Sigmoid colon (tissue), 7 donors: Measurements from ENCODE around the gene PADI1. TPM values are rescaled to one million over a fixed set of nuclear protein-coding genes. Genes with fewer than 3 reads are reported as not detected.

ENCODE experiments used
- DNase-seq: peaks from one replicate; pipeline ENCODE4 v3.0.0-alpha.2; 2019
- H3K27ac ChIP-seq, 4 donors: fragments of 200-600 bp; sonication (generic); one replicate each; pipeline ENCODE4 v1.5.1; 2016 to 2019; ENCODE audit warnings: mild to moderate bottlenecking in 1 of 4
- H3K27me3 ChIP-seq, 3 donors: fragments of 200-600 bp; sonication (generic); one replicate each; pipeline ENCODE4 v1.5.1; 2019; ENCODE audit warnings: mild to moderate bottlenecking in 1 of 3
- H3K36me3 ChIP-seq, 4 donors: fragments of 200-600 bp; sonication (generic); one replicate each; pipeline ENCODE4 v1.5.1; 2016 to 2019
- H3K4me1 ChIP-seq, 4 donors: fragments of 200-600 bp; sonication (generic); one replicate each; pipeline ENCODE4 v1.5.1; 2017 to 2019
- H3K4me3 ChIP-seq, 4 donors: fragments of 200-600 bp; sonication (generic); one replicate each; pipeline ENCODE4 v1.5.1; 2017 to 2019; ENCODE audit warnings: mild to moderate bottlenecking in 2 of 4, moderate library complexity in 1 of 4
- H3K9me3 ChIP-seq, 4 donors: fragments of 200-600 bp in 3 of 4; sonication (generic) in 3 of 4; one replicate each; pipeline versions ENCODE4 v1.5.1 to v1.6.1; 2013 to 2019
- EP300 ChIP-seq, 4 donors: sonication (generic); formaldehyde crosslinking; IDR thresholded peaks; one replicate each; pipeline ENCODE4 v1.6.1; 2017; ENCODE audit warnings: antibody characterized with exemption in 4 of 4
- POLR2A ChIP-seq, 2 donors: fragments of 450-650 bp; IDR thresholded peaks; one replicate each; pipeline ENCODE4 v1.6.1; 2016; ENCODE audit warnings: antibody characterized with exemption in 2 of 2, mild to moderate bottlenecking in 2 of 2, moderate library complexity in 2 of 2
- POLR2AphosphoS5 ChIP-seq, 4 donors: sonication (generic); formaldehyde crosslinking; IDR thresholded peaks; one replicate each; pipeline ENCODE4 v1.6.1; 2017; ENCODE audit warnings: antibody characterized with exemption in 4 of 4
- WGBS, 2 donors: extraction: QIAGEN DNeasy Blood & Tissue Kit; methylation state at CpG; one replicate each; pipeline ENCODE4 v1.1.7; 2013; 5-methylcytosine and 5-hydroxymethylcytosine counted together
- intact Hi-C: fragments of 100-400 bp; cut with DNase I; formaldehyde crosslinking; loops from one replicate; pipeline ENCODE4 v1.15.1; 2023
- polyA plus RNA-seq, 3 donors: library from polyadenylated mRNA; stranded (reverse); fragments of 200-250 nt; gene quantifications; one replicate each; pipeline ENCODE4 v1.2.3, GENCODE V29; 2013
- small RNA-seq, 3 donors: library from RNA; depleted of rRNA; stranded (forward); fragments of <200 nt; gene quantifications; one replicate each; pipeline ENCODE3, GENCODE V24; 2016
- total RNA-seq, 4 donors: library from RNA; depleted of rRNA; stranded (reverse); fragments of >200 nt; gene quantifications; one replicate each; pipeline ENCODE4 v1.1.0, GENCODE V29; 2016
- TF ChIP-seq, protein P1 (sequence below), 4 experiments: fragments of 450-650 bp in 3 of 4; fragments of 200-600 bp in 1 of 4; IDR thresholded peaks; one replicate each; pipeline ENCODE4 v1.5.1; 2016 to 2019; ENCODE audit warnings: antibody characterized with exemption in 4 of 4, mild to moderate bottlenecking in 3 of 4, moderate library complexity in 2 of 4
- donor health status: healthy with polysubstance abuse.
- donor health status: Bipolar disorder and iron deficiency.
- donor health status: healthy.

Gene PADI1
- total and polyA plus RNA-seq, 7 donors, result under 0.01 to 0.92 (median 0.63) TPM; not detected in 4

DNA sequence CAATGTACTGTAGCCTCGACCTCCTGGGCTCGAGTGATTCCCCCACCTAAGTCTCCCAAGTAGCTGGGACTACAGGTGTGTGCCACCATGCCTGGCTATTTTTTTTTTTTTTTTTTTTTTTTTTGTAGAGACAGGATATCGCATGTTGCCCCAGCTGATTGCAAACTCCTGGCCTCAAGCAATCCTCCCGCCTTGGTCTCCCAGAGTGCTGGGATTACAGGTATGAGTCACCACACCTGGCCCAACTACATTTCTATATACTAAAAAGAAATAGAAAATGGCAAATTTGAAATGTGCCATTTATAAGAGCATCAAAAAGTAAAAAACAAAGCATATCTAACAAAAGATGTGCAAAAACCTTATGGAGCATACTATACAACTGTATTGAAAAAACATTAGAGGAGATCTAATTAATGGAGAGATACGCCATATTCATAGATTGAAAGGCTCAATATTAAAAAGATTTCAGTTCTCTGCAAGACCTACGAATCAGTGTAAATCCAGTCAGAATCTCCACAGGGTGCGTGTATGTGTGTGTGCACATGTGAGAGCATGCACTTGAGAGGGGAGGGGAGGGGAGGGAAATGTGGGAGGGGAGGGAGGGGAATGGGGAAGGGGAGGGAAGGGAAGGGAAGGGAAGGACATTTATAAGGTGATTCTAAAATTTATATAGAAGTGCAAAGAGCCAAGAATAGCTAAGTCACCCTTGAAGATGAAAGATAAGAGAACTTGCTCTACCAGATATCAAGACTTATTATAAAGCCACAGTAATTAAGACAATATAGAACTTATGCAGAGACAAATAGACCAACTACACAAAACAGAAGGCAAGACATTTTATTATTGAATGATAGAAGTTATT lies 87.6 kb downstream of the PADI1 start:
- peaks cover 0 to 25% (median 4%) of the 10 kb centered on the region in 3 donors for H3K27me3 ChIP-seq
- H3K4me3 ChIP-seq, result no peak overlapping the region
- no peak for TF ChIP-seq POLR2A (IDR thresholded peaks at IDR 0.05)
- no peak for TF ChIP-seq EP300 (IDR thresholded peaks at IDR 0.05)
- no peak for TF ChIP-seq POLR2AphosphoS5 (IDR thresholded peaks at IDR 0.05)
- TF ChIP-seq, protein P1, sequence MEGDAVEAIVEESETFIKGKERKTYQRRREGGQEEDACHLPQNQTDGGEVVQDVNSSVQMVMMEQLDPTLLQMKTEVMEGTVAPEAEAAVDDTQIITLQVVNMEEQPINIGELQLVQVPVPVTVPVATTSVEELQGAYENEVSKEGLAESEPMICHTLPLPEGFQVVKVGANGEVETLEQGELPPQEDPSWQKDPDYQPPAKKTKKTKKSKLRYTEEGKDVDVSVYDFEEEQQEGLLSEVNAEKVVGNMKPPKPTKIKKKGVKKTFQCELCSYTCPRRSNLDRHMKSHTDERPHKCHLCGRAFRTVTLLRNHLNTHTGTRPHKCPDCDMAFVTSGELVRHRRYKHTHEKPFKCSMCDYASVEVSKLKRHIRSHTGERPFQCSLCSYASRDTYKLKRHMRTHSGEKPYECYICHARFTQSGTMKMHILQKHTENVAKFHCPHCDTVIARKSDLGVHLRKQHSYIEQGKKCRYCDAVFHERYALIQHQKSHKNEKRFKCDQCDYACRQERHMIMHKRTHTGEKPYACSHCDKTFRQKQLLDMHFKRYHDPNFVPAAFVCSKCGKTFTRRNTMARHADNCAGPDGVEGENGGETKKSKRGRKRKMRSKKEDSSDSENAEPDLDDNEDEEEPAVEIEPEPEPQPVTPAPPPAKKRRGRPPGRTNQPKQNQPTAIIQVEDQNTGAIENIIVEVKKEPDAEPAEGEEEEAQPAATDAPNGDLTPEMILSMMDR (IDR thresholded peaks at IDR 0.05), result no peak
- DNase-seq, result no peak
- 38 to 67% methylated on average over 7 of the region's 7 CpGs for WGBS, 2 donors
- H3K4me1 ChIP-seq, result no peaks in the 10 kb centered on the region
- no peak overlapping the region for H3K27ac ChIP-seq
- H3K9me3 ChIP-seq, result no peaks in the 10 kb centered on the region
- intact Hi-C loops, result no loop called here
- H3K36me3 ChIP-seq, result no peaks in the 10 kb centered on the region

DNA sequence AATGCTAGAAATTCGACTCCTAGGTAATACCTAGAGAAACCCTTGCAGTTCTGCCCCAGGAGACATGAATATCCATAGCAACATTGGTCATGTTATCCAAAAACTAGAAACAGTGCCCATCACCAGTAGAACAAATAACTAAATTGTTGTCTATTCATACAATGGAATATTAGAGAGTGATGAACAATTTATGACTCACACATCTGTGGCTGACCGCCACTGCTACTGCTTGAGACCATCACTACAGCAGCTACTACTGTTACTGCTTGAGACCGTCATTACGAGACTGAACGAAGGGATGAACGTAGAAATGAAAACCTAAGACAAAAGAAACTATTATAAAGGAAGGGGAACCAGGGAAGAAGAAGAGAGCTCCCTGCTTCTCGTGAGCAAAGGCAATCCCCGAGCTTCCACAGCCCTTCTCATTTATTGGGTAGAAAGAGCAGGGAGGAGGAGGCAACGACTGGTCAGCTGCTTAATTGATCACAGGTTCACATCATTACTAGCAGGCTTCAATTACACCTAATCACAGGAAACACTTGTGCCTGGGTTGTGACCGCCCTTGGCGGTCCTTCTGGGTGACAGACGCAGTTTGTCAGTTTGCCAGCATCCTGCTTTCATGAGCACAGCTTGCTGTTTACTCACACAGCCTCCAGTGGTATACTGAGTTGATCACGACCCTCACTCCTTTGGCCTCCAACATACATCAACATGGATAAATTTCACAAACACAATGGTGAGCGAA lies 88.9 kb downstream of the PADI1 start:
- no peaks in the 10 kb centered on the region for H3K4me1 ChIP-seq
- DNase-seq, result no peak
- H3K27ac ChIP-seq, result no peak overlapping the region
- WGBS, 2 donors, result 52 to 56% methylated on average over 14 of the region's 14 CpGs
- H3K4me3 ChIP-seq, result no peak overlapping the region
- H3K36me3 ChIP-seq, result no peaks in the 10 kb centered on the region
- H3K27me3 ChIP-seq, result peaks cover 0 to 17% (median 0%) of the 10 kb centered on the region in 3 donors
- TF ChIP-seq, protein P1 (IDR thresholded peaks at IDR 0.05), result no peak
- TF ChIP-seq POLR2AphosphoS5 (IDR thresholded peaks at IDR 0.05), result no peak
- no peak for TF ChIP-seq EP300 (IDR thresholded peaks at IDR 0.05)
- no peak for TF ChIP-seq POLR2A (IDR thresholded peaks at IDR 0.05)
- intact Hi-C loops, result no loop called here
- no peaks in the 10 kb centered on the region for H3K9me3 ChIP-seq

DNA sequence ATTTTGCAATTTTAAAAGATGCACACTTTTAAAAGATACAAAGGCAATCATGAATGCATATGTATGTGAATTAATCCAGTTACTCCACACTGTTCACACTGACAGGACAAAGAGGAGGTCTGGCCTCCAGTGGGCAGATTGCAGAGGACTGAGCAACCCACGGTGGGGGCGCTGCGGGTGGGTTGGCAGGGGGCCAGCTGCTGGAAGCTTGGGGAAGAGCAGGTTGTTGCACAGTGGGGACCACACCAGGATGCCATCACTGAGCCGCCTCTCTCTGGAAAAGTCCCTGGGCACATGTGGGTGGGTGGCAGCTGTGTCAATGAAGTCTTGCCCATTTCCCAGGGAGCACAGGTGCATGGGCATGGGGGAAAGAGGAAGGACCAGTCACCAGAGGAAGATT lies 90.4 kb downstream of the PADI1 start:
- WGBS, 2 donors, result 57 to 74% methylated on average over 4 of the region's 4 CpGs
- peaks cover 0 to 1% (median 0%) of the 10 kb centered on the region in 4 donors for H3K9me3 ChIP-seq

More for the DNA sequence above, 90.4 kb downstream of the PADI1 start:
- no peak overlapping the region for H3K27ac ChIP-seq
- no peaks in the 10 kb centered on the region for H3K4me1 ChIP-seq
- DNase-seq, result no peak
- no peak overlapping the region for H3K4me3 ChIP-seq
- H3K27me3 ChIP-seq, result peaks cover 0 to 17% (median 0%) of the 10 kb centered on the region in 3 donors
- TF ChIP-seq EP300 (IDR thresholded peaks at IDR 0.05), result no peak
- no peak for TF ChIP-seq POLR2AphosphoS5 (IDR thresholded peaks at IDR 0.05)
- intact Hi-C loops, result no loop called here
- H3K36me3 ChIP-seq, result no peaks in the 10 kb centered on the region

Small RNA genes within 50 kb of the gene (small RNA-seq; reads per million reads assigned to genes)
- 0 reads per million in 3 donors for gene MIR3972

Other genes with a start within 250 kb of the PADI1 start
- gene MFAP2, start 224.5 kb upstream of the PADI1 start, total RNA-seq, result 10 to 100 TPM in 3 of 4 donors, 1 to 10 TPM in 1; 7.1 to 26.6 (median 14.1) TPM
- 1 to 10 TPM in 2 of 3 donors, not detected in 1; 3.6 to 7.4 TPM for gene MFAP2, start 224.5 kb upstream of the PADI1 start, polyA plus RNA-seq
- 10 to 100 TPM in 3 of 4 donors, 1 to 10 TPM in 1; 8.7 to 23.8 (median 15.7) TPM for gene ATP13A2, start 193.2 kb upstream of the PADI1 start, total RNA-seq
- 10 to 100 TPM in 1 of 3 donors, 1 to 10 TPM in 2; 6.6 to 47.2 (median 8.1) TPM for gene ATP13A2, start 193.2 kb upstream of the PADI1 start, polyA plus RNA-seq
- 100 to 1,000 TPM; 109 to 228 (median 141) TPM for gene SDHB, start 151.1 kb upstream of the PADI1 start, total RNA-seq
- 100 to 1,000 TPM; 173 to 398 (median 274) TPM for gene SDHB, start 151.1 kb upstream of the PADI1 start, polyA plus RNA-seq
- 1 to 10 TPM in 1 of 4 donors, under 1 TPM in 3; 0.27 to 1.1 (median 0.34) TPM for gene PADI2, start 85.7 kb upstream of the PADI1 start, total RNA-seq
- 100 to 1,000 TPM in 2 of 3 donors, 10 to 100 TPM in 1; 21.9 to 169 (median 142) TPM for gene PADI2, start 85.7 kb upstream of the PADI1 start, polyA plus RNA-seq
- not detected for gene PADI3, start 44.0 kb downstream of the PADI1 start, total RNA-seq
- under 1 TPM in 1 of 3 donors, not detected in 2; 0.51 TPM for gene PADI3, start 44.0 kb downstream of the PADI1 start, polyA plus RNA-seq
- gene PADI4, start 103.1 kb downstream of the PADI1 start, total RNA-seq, result not detected
- gene PADI4, start 103.1 kb downstream of the PADI1 start, polyA plus RNA-seq, result under 1 TPM in 2 of 3 donors, not detected in 1; 0.44 to 0.60 TPM
- not detected for gene PADI6, start 167.1 kb downstream of the PADI1 start, total RNA-seq
- gene PADI6, start 167.1 kb downstream of the PADI1 start, polyA plus RNA-seq, result not detected
- gene RCC2, start 234.5 kb downstream of the PADI1 start, total RNA-seq, result 10 to 100 TPM; 12.8 to 21.9 (median 17.8) TPM
- gene RCC2, start 234.5 kb downstream of the PADI1 start, polyA plus RNA-seq, result 10 to 100 TPM; 16.8 to 62.9 (median 28.9) TPM